ENCODE results near the gene RAB33B.

RAB33B gene

GRCh38 chr4:139501117-139501516 lies 47.2 kb downstream of the RAB33B start:
- intact Hi-C loops (cut with DNase I) = no loop called here
- DNase-seq = no peak

GRCh38 chr4:139501527-139501926 lies 47.6 kb downstream of the RAB33B start:
- intact Hi-C loops (cut with DNase I) = no loop called here

GRCh38 chr4:139501927-139502899 lies 48.3 kb downstream of the RAB33B start:
- intact Hi-C loops (cut with DNase I) = no loop called here
- DNase-seq = peak in 15 of 42 donors; percentile 13 to 76 (median 40)

More at GRCh38 chr4:139501527-139501926, 47.6 kb downstream of the RAB33B start:
- DNase-seq = no peak

GRCh38 chr4:139503622-139504166 lies 49.8 kb downstream of the RAB33B start:
- no peak for DNase-seq
- intact Hi-C loops (cut with DNase I) = no loop called here

- no peak for DNase-seq
- intact Hi-C loops (cut with DNase I) = no loop called here
Observed at GRCh38 chr4:139506774-139507173, 52.9 kb downstream of the RAB33B start.

- DNase-seq = no peak
- intact Hi-C loops (cut with DNase I) = no loop called here
Observed at GRCh38 chr4:139508581-139509237, 54.8 kb downstream of the RAB33B start.

GRCh38 chr4:139509727-139510410 lies 55.9 kb downstream of the RAB33B start:
- intact Hi-C loops (cut with DNase I) = no loop called here
- DNase-seq = peak in 28 of 42 donors; percentile 19 to 72 (median 46)

- intact Hi-C loops (cut with DNase I) = no loop called here
- peak in 40 of 42 donors; percentile 19 to 88 (median 64) for DNase-seq
Observed at GRCh38 chr4:139511320-139511719, 57.4 kb downstream of the RAB33B start.

GRCh38 chr4:139514382-139515059 lies 60.6 kb downstream of the RAB33B start:
- intact Hi-C loops (cut with DNase I) = no loop called here
- DNase-seq = no peak

GRCh38 chr4:139515531-139515958 lies 61.6 kb downstream of the RAB33B start:
- intact Hi-C loops (cut with DNase I) = no loop called here
- no peak for DNase-seq

GRCh38 chr4:139521754-139522401 lies 68.0 kb downstream of the RAB33B start:
- intact Hi-C loops (cut with DNase I) = no loop called here
- DNase-seq = peak in 17 of 42 donors; percentile 13 to 74 (median 40)

GRCh38 chr4:139522457-139522856 lies 68.5 kb downstream of the RAB33B start:
- intact Hi-C loops (cut with DNase I) = no loop called here
- DNase-seq = peak in 4 of 42 donors; percentile 18 to 61 (median 32)

GRCh38 chr4:139523076-139523475 lies 69.2 kb downstream of the RAB33B start:
- no peak for DNase-seq
- intact Hi-C loops (cut with DNase I) = no loop called here

GRCh38 chr4:139524062-139524631 lies 70.2 kb downstream of the RAB33B start:
- DNase-seq = peak in 12 of 42 donors; percentile 15 to 59 (median 30)
- intact Hi-C loops (cut with DNase I) = no loop called here

- intact Hi-C loops (cut with DNase I) = no loop called here
- no peak for DNase-seq
Observed at GRCh38 chr4:139525414-139525813, 71.5 kb downstream of the RAB33B start.
